GM19463 (cell line): ENCODE data around the gene RHOT1.
"Not testable (repeated sequence)": the region's sequence is repeated elsewhere in the genome, so short reads cannot be mapped to it uniquely, and the experiment has no call there.

Experiments used
- ATAC-seq: cut with Tn5 transposase; IDR thresholded peaks from one replicate; pipeline ENCODE4 v1.9.1; 2021; ENCODE audit warnings: mild to moderate bottlenecking, moderate library complexity; ENCODE audit not compliant: unreplicated experiment

The RHOT1 gene

GRCh38 chr17:32123782-32124181 lies 18.5 kb upstream of the RHOT1 start:
- ATAC-seq = no peak

GRCh38 chr17:32124985-32125847 lies 17.1 kb upstream of the RHOT1 start:
- ATAC-seq = no peak

- no peak for ATAC-seq
Observed at GRCh38 chr17:32125848-32126153, 16.5 kb upstream of the RHOT1 start.

- ATAC-seq = no peak
Observed at GRCh38 chr17:32126325-32126724, 16.0 kb upstream of the RHOT1 start.

GRCh38 chr17:32126746-32127145 lies 15.6 kb upstream of the RHOT1 start:
- no peak for ATAC-seq

- peak; percentile 97 for ATAC-seq
Observed at GRCh38 chr17:32127158-32127897, 15.0 kb upstream of the RHOT1 start.

GRCh38 chr17:32128470-32128869 lies 13.8 kb upstream of the RHOT1 start:
- not testable (repeated sequence) for ATAC-seq

GRCh38 chr17:32135497-32136117 lies 6.7 kb upstream of the RHOT1 start:
- not testable (repeated sequence) for ATAC-seq

GRCh38 chr17:32136856-32137255 lies 5.4 kb upstream of the RHOT1 start:
- ATAC-seq = no peak

GRCh38 chr17:32139504-32139903 lies 2.8 kb upstream of the RHOT1 start:
- ATAC-seq = not testable (repeated sequence)

- ATAC-seq = no peak
Observed at GRCh38 chr17:32141258-32141657, 1.0 kb upstream of the RHOT1 start.

GRCh38 chr17:32141679-32142037 lies 644 bp upstream of the RHOT1 start:
- no peak for ATAC-seq

- no peak for ATAC-seq
Observed at GRCh38 chr17:32142857-32143526, 690 bp downstream of the RHOT1 start.

- ATAC-seq = no peak
Observed at GRCh38 chr17:32143527-32143870, 1.2 kb downstream of the RHOT1 start.

- ATAC-seq = not testable (repeated sequence)
Observed at GRCh38 chr17:32144442-32144841, 2.1 kb downstream of the RHOT1 start.

- ATAC-seq = no peak
Observed at GRCh38 chr17:32148351-32148750, 6.0 kb downstream of the RHOT1 start.

GRCh38 chr17:32150358-32150757 lies 8.1 kb downstream of the RHOT1 start:
- no peak for ATAC-seq

- no peak for ATAC-seq
Observed at GRCh38 chr17:32152130-32152529, 9.8 kb downstream of the RHOT1 start.

- ATAC-seq = no peak
Observed at GRCh38 chr17:32155896-32156295, 13.6 kb downstream of the RHOT1 start.

- no peak for ATAC-seq
Observed at GRCh38 chr17:32156656-32157055, 14.4 kb downstream of the RHOT1 start.

- ATAC-seq = no peak
Observed at GRCh38 chr17:32157225-32157624, 14.9 kb downstream of the RHOT1 start.
